PC-9 (cell line): ENCODE results near the gene PCDH15. TPM values are rescaled to one million over a fixed set of nuclear protein-coding genes. Genes with fewer than 3 reads are reported as not detected.

ENCODE experiments used
- BruUV-seq: library from RNA; stranded (reverse); fragments of 400-500 nt; replicated peaks from 2 replicates; lab custom pipeline; 2021; lab: Mats Ljungman, UMichigan
- CTCF ChIA-PET: fragments of 300-600 bp; sonication (Branson Sonifier 250); formaldehyde crosslinking; loops from one replicate; lab custom pipeline; 2022; ENCODE audit warnings: antibody characterized with exemption; lab: Charles Lee
- POLR2A ChIA-PET: fragments of 300-600 bp; sonication (Branson Sonifier 250); formaldehyde crosslinking; loops from one replicate; lab custom pipeline; 2022; ENCODE audit warnings: antibody characterized with exemption; ENCODE audit not compliant: unreplicated experiment; lab: Charles Lee
- DNase-seq, 2 experiments: peaks; one replicate each; pipeline versions ENCODE4 v3.0.0 to v3.0.0-alpha.2; 2015 to 2022; ENCODE audit warnings: mixed read lengths in 1 of 2
- H2AFZ ChIP-seq: fragments of 200-600 bp; sonication (generic); 2 replicates; pipeline ENCODE4 v1.8.1; 2017; ENCODE audit warnings: antibody characterized with exemption
- H3F3A ChIP-seq: fragments of 200-600 bp; sonication (generic); 2 replicates; pipeline ENCODE4 v1.8.1; 2017; ENCODE audit warnings: antibody characterized with exemption, mild to moderate bottlenecking, low read depth; ENCODE audit not compliant: insufficient read depth
- H3K27ac ChIP-seq: fragments of 200-600 bp; sonication (generic); 2 replicates; pipeline ENCODE4 v1.6.1; 2016; ENCODE audit warnings: mixed run types
- H3K27me3 ChIP-seq: fragments of 200-600 bp; sonication (generic); 2 replicates; pipeline ENCODE4 v1.6.1; 2016; ENCODE audit warnings: low read depth, mixed run types; ENCODE audit not compliant: insufficient read depth
- H3K36me3 ChIP-seq: fragments of 200-600 bp; sonication (generic); 2 replicates; pipeline ENCODE4 v1.6.1; 2016; ENCODE audit warnings: low read depth, mixed run types
- H3K4me1 ChIP-seq: fragments of 200-600 bp; sonication (generic); replicated peaks from 2 replicates; pipeline ENCODE4 v1.6.1; 2016; ENCODE audit warnings: mixed run types; ENCODE audit not compliant: insufficient read depth
- H3K4me2 ChIP-seq: fragments of 200-600 bp; sonication (generic); 2 replicates; pipeline ENCODE4 v1.6.1; 2017; ENCODE audit warnings: mixed run types
- H3K4me3 ChIP-seq: fragments of 200-600 bp; sonication (generic); 2 replicates; pipeline ENCODE4 v1.6.1; 2016; ENCODE audit warnings: mixed run types
- H3K79me2 ChIP-seq: fragments of 200-600 bp; sonication (generic); 2 replicates; pipeline ENCODE4 v1.6.1; 2017; ENCODE audit warnings: low read depth, mixed run types
- H3K9me2 ChIP-seq: fragments of 200-600 bp; sonication (generic); 2 replicates; pipeline ENCODE4 v1.8.1; 2017; ENCODE audit warnings: mild to moderate bottlenecking; ENCODE audit not compliant: insufficient read depth
- H3K9me3 ChIP-seq: fragments of 200-600 bp; sonication (generic); 2 replicates; pipeline ENCODE4 v1.8.1; 2016; ENCODE audit warnings: low read depth; ENCODE audit not compliant: insufficient read depth
- H4K20me1 ChIP-seq: fragments of 200-600 bp; sonication (generic); 2 replicates; pipeline ENCODE4 v1.8.1; 2017; ENCODE audit not compliant: insufficient read depth
- EZH2 ChIP-seq: fragments of 200-600 bp; sonication (generic); IDR thresholded peaks from 2 replicates; pipeline ENCODE4 v1.8.0; 2017; ENCODE audit warnings: antibody characterized with exemption, low read depth
- intact Hi-C: fragments of 100-400 bp; cut with micrococcal nuclease; formaldehyde crosslinking; loops from one replicate; pipeline ENCODE4 v1.10.0; 2022; ENCODE audit not compliant: unreplicated experiment
- total RNA-seq: library from RNA; stranded (reverse); gene quantifications from 2 replicates; pipeline ENCODE4 v1.2.3, GENCODE V29; 2021
- TF ChIP-seq, protein P1 (sequence below): fragments of 200-600 bp; sonication (generic); conservative IDR thresholded peaks from 2 replicates; pipeline ENCODE4 v1.6.1; 2017; ENCODE audit warnings: mixed run types, antibody characterized with exemption, mild to moderate bottlenecking, moderate library complexity

Gene PCDH15
- total RNA-seq, 1 experiment from 2014 or later = not detected

DNA sequence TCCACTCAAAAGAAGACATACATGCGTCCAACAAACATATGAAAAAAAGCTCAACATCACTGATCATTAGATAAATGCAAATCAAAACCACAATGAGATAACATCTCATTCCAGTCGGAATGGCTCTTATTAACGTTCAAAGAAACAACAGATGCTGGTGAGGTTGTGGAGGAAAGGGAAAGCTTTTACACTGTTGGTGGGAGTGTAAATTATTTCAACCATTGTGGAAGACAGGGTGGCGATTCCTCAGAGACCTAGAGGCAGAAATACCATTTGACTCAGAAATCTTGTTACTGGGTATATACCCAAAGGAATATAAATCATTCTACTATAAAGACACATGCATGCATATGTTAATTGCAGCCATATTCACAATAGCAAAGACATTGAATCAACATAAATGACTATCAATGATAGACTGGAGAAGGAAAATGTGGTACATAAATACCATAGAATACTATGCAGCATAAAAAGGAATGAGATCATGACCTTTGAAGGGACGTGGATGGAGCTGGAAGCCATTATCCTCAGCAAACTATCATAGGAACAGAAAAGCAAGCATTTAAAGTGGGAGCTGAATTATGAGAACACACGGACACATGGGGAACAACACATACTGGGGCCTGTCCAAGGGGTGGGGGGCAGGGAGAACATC, 28.4 kb downstream of the PCDH15 start:
- no TSS peak for BruUV-seq
- intact Hi-C loops = no loop called here

GRCh38 chr10:54769051-54769450, 32.0 kb downstream of the PCDH15 start:
- intact Hi-C loops = no loop called here
- Histone ChIP-seq H3K27me3 (no peaks in the 10 kb centered on the region), H3K9me3 (no peaks in the 10 kb centered on the region), H3K27ac (no peak overlapping the region), H4K20me1 (no peaks in the 10 kb centered on the region), H3K36me3 (no peaks in the 10 kb centered on the region), H3K4me1 (no peaks in the 10 kb centered on the region), H3K4me2 (no peak overlapping the region), H3K79me2 (no peaks in the 10 kb centered on the region), H3K9me2 (no peaks in the 10 kb centered on the region), H3F3A (no peaks in the 10 kb centered on the region), H2AFZ (no peak overlapping the region), H3K4me3 (no peak overlapping the region)
- ChIA-PET CTCF (no interaction called here), POLR2A (no interaction called here)
- TF ChIP-seq EZH2 = no peak
- TF ChIP-seq, protein P1, sequence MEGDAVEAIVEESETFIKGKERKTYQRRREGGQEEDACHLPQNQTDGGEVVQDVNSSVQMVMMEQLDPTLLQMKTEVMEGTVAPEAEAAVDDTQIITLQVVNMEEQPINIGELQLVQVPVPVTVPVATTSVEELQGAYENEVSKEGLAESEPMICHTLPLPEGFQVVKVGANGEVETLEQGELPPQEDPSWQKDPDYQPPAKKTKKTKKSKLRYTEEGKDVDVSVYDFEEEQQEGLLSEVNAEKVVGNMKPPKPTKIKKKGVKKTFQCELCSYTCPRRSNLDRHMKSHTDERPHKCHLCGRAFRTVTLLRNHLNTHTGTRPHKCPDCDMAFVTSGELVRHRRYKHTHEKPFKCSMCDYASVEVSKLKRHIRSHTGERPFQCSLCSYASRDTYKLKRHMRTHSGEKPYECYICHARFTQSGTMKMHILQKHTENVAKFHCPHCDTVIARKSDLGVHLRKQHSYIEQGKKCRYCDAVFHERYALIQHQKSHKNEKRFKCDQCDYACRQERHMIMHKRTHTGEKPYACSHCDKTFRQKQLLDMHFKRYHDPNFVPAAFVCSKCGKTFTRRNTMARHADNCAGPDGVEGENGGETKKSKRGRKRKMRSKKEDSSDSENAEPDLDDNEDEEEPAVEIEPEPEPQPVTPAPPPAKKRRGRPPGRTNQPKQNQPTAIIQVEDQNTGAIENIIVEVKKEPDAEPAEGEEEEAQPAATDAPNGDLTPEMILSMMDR = no peak
- DNase-seq = no peak
- no TSS peak for BruUV-seq

More for the DNA sequence above, 28.4 kb downstream of the PCDH15 start:
- H3K4me3 ChIP-seq = no peak overlapping the region
- no peaks in the 10 kb centered on the region for H4K20me1 ChIP-seq
- no peak overlapping the region for H3K4me2 ChIP-seq
- H3K36me3 ChIP-seq = no peaks in the 10 kb centered on the region
- TF ChIP-seq EZH2 = no peak
- TF ChIP-seq, protein P1 = no peak
- no peaks in the 10 kb centered on the region for H3K9me3 ChIP-seq
- DNase-seq = no peak
- no peaks in the 10 kb centered on the region for H3K9me2 ChIP-seq
- ChIA-PET POLR2A (no interaction called here), CTCF (no interaction called here)
- H3K27ac ChIP-seq = no peak overlapping the region
- no peaks in the 10 kb centered on the region for H3K4me1 ChIP-seq
- no peaks in the 10 kb centered on the region for H3K79me2 ChIP-seq
- no peaks in the 10 kb centered on the region for H3K27me3 ChIP-seq
- no peaks in the 10 kb centered on the region for H3F3A ChIP-seq
- no peak overlapping the region for H2AFZ ChIP-seq

DNA sequence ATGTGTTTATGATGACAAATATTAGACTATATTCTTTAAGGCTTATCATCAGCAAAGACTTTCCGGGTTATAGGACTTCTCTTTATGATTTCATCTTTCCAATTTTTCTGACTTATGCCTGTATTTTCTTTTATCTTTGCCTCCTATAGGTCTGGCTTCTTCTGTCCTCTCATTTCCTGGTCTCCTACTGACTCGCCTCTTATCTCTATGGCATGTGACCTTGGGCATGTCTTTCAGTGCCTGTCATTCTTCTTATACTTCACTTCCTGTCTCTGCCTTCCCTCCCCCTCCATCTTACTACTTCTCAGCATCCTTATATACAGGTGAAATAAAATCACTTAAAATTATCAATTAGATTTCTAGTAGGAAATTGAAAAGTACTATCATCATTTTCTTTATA, 42.2 kb downstream of the PCDH15 start:
- BruUV-seq = no TSS peak
- Histone ChIP-seq H3F3A (no peaks in the 10 kb centered on the region), H3K27me3 (no peaks in the 10 kb centered on the region), H3K9me3 (no peaks in the 10 kb centered on the region), H3K4me3 (no peak overlapping the region), H3K27ac (no peak overlapping the region), H2AFZ (0 out of 2 replicates have a peak overlapping the region, but pooled peaks have one; percentile 8), H3K36me3 (no peaks in the 10 kb centered on the region), H3K79me2 (no peaks in the 10 kb centered on the region), H3K4me1 (no peaks in the 10 kb centered on the region), H4K20me1 (no peaks in the 10 kb centered on the region), H3K4me2 (no peak overlapping the region), H3K9me2 (no peaks in the 10 kb centered on the region)
- ChIA-PET POLR2A (no interaction called here), CTCF (no interaction called here)
- intact Hi-C loops = no loop called here
- TF ChIP-seq, protein P1 = no peak
- TF ChIP-seq EZH2 = no peak
- no peak for DNase-seq
